Liver (tissue), 3 donors: ENCODE data around the gene SYCP2L.

ENCODE experiments used
- ATF3 ChIP-seq: IDR thresholded peaks from 2 replicates; pipeline ENCODE4 v1.6.1; 2016; ENCODE audit warnings: antibody characterized with exemption
- CTCF ChIP-seq: fragments of 150-350 bp; IDR thresholded peaks from 2 replicates; pipeline ENCODE4 v1.5.1; 2017; ENCODE audit warnings: improper control_type of control experiment, low read depth, low read length; ENCODE audit not compliant: missing input control
- FOXA1 ChIP-seq: IDR thresholded peaks from 2 replicates; pipeline ENCODE4 v1.6.1; 2016; ENCODE audit warnings: antibody characterized with exemption
- GABPA ChIP-seq, 2 donors: IDR thresholded peaks in 1 of 2; conservative IDR thresholded peaks in 1 of 2; 2 replicates each; pipeline ENCODE4 v1.6.1; 2016; ENCODE audit warnings: antibody characterized with exemption in 2 of 2, mild to moderate bottlenecking in 1 of 2, moderate library complexity in 1 of 2
- SP1 ChIP-seq: IDR thresholded peaks from 2 replicates; pipeline ENCODE4 v1.6.1; 2018; ENCODE audit warnings: antibody characterized with exemption, mild to moderate bottlenecking
- TF ChIP-seq, protein P1 (sequence below): IDR thresholded peaks from 2 replicates; pipeline ENCODE4 v1.6.1; 2016; ENCODE audit warnings: antibody characterized with exemption, mild to moderate bottlenecking
- donor health status: healthy.
- donor health status: healthy.

DNA sequence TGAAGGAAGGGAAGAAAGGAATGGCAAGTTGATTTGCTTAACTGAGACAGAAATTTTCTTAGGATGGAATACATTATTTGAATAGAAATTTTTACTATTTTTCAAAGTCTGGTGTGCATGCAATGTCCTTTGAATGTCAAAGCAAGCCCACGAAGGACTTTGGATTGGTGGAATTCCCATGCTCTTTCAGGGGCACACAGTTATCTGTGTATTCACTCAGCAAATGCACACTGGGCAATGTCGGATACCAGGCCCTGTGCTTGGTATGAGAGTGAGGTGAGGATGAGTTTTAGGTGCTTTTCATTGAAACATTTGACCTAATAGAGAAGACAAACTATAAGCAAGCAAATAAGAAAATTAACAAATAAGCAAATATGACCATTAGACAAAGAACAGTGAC, 73.3 kb downstream of the SYCP2L start:
- TF ChIP-seq ATF3 (no peak), FOXA1 (no peak), CTCF (no peak), SP1 (no peak), GABPA (IDR thresholded peaks at IDR 0.05 in 1 of 2, conservative IDR thresholded peaks at IDR 0.05 in 1 of 2) (no peak)
- TF ChIP-seq, protein P1, sequence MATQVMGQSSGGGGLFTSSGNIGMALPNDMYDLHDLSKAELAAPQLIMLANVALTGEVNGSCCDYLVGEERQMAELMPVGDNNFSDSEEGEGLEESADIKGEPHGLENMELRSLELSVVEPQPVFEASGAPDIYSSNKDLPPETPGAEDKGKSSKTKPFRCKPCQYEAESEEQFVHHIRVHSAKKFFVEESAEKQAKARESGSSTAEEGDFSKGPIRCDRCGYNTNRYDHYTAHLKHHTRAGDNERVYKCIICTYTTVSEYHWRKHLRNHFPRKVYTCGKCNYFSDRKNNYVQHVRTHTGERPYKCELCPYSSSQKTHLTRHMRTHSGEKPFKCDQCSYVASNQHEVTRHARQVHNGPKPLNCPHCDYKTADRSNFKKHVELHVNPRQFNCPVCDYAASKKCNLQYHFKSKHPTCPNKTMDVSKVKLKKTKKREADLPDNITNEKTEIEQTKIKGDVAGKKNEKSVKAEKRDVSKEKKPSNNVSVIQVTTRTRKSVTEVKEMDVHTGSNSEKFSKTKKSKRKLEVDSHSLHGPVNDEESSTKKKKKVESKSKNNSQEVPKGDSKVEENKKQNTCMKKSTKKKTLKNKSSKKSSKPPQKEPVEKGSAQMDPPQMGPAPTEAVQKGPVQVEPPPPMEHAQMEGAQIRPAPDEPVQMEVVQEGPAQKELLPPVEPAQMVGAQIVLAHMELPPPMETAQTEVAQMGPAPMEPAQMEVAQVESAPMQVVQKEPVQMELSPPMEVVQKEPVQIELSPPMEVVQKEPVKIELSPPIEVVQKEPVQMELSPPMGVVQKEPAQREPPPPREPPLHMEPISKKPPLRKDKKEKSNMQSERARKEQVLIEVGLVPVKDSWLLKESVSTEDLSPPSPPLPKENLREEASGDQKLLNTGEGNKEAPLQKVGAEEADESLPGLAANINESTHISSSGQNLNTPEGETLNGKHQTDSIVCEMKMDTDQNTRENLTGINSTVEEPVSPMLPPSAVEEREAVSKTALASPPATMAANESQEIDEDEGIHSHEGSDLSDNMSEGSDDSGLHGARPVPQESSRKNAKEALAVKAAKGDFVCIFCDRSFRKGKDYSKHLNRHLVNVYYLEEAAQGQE: no peak
